HEK293T (cell line): ENCODE results near the gene STON2.
"Not testable (repeated sequence)": the region's sequence is repeated elsewhere in the genome, so short reads cannot be mapped to it uniquely, and the experiment has no call there.

Experiments
- CTCF ChIA-PET: fragments of 350-600 bp; formaldehyde crosslinking; extraction: SDS; loops from one replicate; lab custom pipeline; 2021; ENCODE audit warnings: antibody characterized with exemption, inconsistent platforms; lab: Yijun Ruan, JAX
- POLR2A ChIA-PET: fragments of 350-600 bp; formaldehyde crosslinking; extraction: SDS; loops from one replicate; lab custom pipeline; 2020; ENCODE audit warnings: antibody characterized with exemption, inconsistent platforms; lab: Yijun Ruan, JAX
- DNase-seq: peaks from one replicate; pipeline ENCODE4 v3.0.0; 2012; ENCODE audit warnings: mixed read lengths; ENCODE audit errors: extremely low spot score
- ARNT ChIP-seq: fragments of 450-650 bp; IDR thresholded peaks from 2 replicates; pipeline ENCODE4 v1.6.1; 2017; ENCODE audit warnings: mild to moderate bottlenecking
- BHLHE40 ChIP-seq: fragments of 450-650 bp; IDR thresholded peaks from 2 replicates; pipeline ENCODE4 v1.6.1; 2016; ENCODE audit warnings: mild to moderate bottlenecking, moderate library complexity, borderline replicate concordance
- CTBP1 ChIP-seq: fragments of 450-650 bp; IDR thresholded peaks from 2 replicates; pipeline ENCODE4 v1.6.1; 2016; ENCODE audit warnings: borderline replicate concordance
- ELF4 ChIP-seq: fragments of 450-650 bp; IDR thresholded peaks from 2 replicates; pipeline ENCODE4 v1.6.1; 2017; ENCODE audit warnings: antibody characterized with exemption
- FOXA1 ChIP-seq: fragments of 450-650 bp; IDR thresholded peaks from 2 replicates; pipeline ENCODE4 v1.6.1; 2016; ENCODE audit warnings: mild to moderate bottlenecking
- FOXK2 ChIP-seq: fragments of 450-650 bp; IDR thresholded peaks from 2 replicates; pipeline ENCODE4 v1.6.1; 2016; ENCODE audit warnings: mild to moderate bottlenecking
- FOXM1 ChIP-seq: fragments of 450-650 bp; IDR thresholded peaks from 2 replicates; pipeline ENCODE4 v1.6.1; 2017; ENCODE audit warnings: mild to moderate bottlenecking, borderline replicate concordance
- HDGF ChIP-seq: fragments of 450-650 bp; IDR thresholded peaks from 2 replicates; pipeline ENCODE4 v1.6.1; 2017; ENCODE audit warnings: antibody characterized with exemption, borderline replicate concordance
- L3MBTL2 ChIP-seq: fragments of 450-650 bp; conservative IDR thresholded peaks from 2 replicates; pipeline ENCODE4 v1.6.1; 2016; ENCODE audit warnings: mild to moderate bottlenecking
- LEF1 ChIP-seq: fragments of 450-650 bp; IDR thresholded peaks from 2 replicates; pipeline ENCODE4 v1.6.1; 2017; ENCODE audit warnings: mild to moderate bottlenecking, borderline replicate concordance
- NFRKB ChIP-seq: fragments of 450-650 bp; IDR thresholded peaks from 2 replicates; pipeline ENCODE4 v1.6.1; 2016; ENCODE audit warnings: mild to moderate bottlenecking, moderate library complexity
- SUZ12 ChIP-seq: fragments of 450-650 bp; IDR thresholded peaks from 2 replicates; pipeline ENCODE4 v1.6.1; 2016; ENCODE audit warnings: mild to moderate bottlenecking
- TARDBP ChIP-seq: fragments of 450-650 bp; IDR thresholded peaks from 2 replicates; pipeline ENCODE4 v1.6.1; 2016
- ZNF384 ChIP-seq: fragments of 450-650 bp; IDR thresholded peaks from 2 replicates; pipeline ENCODE4 v1.6.1; 2016
- TF ChIP-seq, protein P1 (sequence below): fragments of 450-650 bp; IDR thresholded peaks from 2 replicates; pipeline ENCODE4 v1.6.1; 2016

Gene STON2

DNA sequence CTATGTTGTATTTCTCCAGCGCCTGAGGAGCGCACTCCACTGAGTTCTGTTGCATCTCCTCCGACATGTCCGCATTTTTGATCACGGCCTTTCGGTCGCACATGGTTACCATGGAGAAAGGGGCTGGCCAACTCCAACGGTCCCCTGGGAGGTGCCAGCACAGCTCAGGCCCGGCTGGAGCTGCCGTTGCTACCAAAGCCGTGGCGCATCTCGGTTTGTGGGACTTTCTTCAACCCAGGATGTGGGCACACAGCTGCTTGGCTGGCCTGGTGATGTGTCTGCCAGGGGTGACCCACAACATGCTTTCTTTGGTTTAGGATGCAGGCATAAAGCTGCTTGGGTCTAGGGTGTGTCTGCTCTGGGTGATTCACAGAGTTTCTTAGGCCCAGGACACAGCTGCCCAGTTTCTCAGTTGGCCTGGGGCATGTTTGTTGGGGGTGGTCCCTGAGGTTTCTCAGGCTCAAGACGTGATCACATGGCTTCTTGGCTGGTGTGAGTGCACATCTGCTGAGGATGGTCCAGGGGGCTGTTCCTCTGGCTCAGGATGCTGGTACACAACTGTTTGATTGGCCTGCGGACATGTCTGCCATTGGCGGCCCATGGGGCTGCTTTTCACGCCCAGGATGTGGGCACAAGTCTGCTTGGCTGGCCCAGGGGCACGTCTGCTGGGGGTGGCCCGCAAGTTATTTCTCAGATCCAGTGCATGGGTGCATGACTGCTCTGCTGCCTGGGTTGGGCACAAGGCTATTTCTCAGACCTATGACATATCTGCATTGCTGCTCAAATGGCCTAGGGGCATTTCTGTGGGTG is 153.5 kb downstream of the STON2 start:
- ChIA-PET CTCF (no interaction called here), POLR2A (interaction anchor here (1.5 kb wide), 1 partner anchor 25 kb away, joined by 5 read pairs; the partner anchor contains the start of gene GTF2A1)
- no peak for DNase-seq
- TF ChIP-seq LEF1 (no peak), ELF4 (no peak)

DNA sequence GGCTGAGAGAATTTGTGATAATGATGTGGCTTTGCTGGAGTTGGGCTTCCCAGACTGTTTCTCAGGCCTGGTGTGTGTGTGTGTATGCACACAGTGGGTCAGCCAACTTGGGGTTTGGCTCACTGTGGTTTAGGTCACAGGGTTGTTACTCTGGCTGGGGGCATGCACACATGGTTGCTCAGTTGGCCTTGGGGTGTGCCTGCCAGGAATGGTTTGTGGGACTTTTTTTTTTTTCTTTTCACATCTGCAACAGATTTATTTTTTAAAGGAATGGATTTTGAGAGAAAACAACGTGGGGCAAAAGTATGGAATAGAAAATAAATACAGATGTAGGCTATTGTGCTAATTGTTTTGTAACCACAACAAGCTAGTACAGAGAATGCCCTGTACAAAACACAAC is 154.4 kb downstream of the STON2 start:
- POLR2A ChIA-PET, result no interaction called here
- CTCF ChIA-PET, result no interaction called here
- DNase-seq, result no peak
- TF ChIP-seq ARNT (no peak), FOXA1 (no peak), L3MBTL2 (no peak), CTBP1 (no peak), ZNF384 (no peak), ELF4 (no peak), BHLHE40 (no peak), TARDBP (no peak), NFRKB (no peak), HDGF (no peak), FOXK2 (no peak), FOXM1 (no peak), SUZ12 (no peak), LEF1 (no peak)
- TF ChIP-seq, protein P1, sequence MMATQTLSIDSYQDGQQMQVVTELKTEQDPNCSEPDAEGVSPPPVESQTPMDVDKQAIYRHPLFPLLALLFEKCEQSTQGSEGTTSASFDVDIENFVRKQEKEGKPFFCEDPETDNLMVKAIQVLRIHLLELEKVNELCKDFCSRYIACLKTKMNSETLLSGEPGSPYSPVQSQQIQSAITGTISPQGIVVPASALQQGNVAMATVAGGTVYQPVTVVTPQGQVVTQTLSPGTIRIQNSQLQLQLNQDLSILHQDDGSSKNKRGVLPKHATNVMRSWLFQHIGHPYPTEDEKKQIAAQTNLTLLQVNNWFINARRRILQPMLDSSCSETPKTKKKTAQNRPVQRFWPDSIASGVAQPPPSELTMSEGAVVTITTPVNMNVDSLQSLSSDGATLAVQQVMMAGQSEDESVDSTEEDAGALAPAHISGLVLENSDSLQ, result no peak

DNA sequence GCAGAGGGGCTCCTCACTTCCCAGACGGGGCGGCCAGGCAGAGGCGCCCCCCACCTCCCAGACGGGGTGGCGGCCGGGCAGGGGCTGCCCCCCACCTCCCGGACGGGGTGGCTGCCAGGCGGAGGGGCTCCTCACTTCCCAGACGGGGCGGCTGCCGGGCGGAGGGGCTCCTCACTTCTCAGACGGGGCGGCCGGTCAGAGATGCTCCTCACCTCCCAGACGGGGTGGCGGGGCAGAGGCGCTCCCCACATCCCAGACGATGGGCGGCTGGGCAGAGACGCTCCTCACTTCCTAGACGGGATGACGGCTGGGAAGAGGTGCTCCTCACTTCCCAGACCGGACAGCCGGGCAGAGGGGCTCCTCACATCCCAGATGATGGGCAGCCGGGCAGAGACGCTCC is 155.7 kb downstream of the STON2 start:
- POLR2A ChIA-PET, DNase-seq, CTCF ChIA-PET: not testable (repeated sequence)

DNA sequence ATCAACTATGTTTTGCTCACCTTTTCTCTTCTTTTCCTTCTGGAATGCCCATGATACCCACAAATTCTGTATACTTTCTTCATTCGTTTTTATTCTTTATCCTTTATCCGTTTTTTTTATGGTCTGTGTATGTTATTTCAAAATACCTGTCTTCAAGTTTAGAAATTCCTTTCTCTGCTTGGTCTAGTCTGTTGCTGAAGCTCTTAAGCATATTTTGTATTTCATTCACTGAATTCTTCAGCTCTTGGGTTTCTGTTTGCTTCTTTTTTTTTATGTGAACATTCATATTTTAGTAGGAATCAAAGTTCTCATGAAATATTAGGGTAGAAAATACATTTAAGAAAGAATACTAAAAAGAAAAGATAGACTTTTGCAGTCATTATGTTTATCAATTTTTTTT is 156.6 kb downstream of the STON2 start:
- TF ChIP-seq, protein P1, result no peak
- no peak for TF ChIP-seq NFRKB
- no peak for TF ChIP-seq FOXM1
- TF ChIP-seq ZNF384, result no peak
- TF ChIP-seq LEF1, result no peak
- no peak for TF ChIP-seq SUZ12
- ChIA-PET POLR2A (no interaction called here), CTCF (no interaction called here)
- DNase-seq, result no peak

DNA sequence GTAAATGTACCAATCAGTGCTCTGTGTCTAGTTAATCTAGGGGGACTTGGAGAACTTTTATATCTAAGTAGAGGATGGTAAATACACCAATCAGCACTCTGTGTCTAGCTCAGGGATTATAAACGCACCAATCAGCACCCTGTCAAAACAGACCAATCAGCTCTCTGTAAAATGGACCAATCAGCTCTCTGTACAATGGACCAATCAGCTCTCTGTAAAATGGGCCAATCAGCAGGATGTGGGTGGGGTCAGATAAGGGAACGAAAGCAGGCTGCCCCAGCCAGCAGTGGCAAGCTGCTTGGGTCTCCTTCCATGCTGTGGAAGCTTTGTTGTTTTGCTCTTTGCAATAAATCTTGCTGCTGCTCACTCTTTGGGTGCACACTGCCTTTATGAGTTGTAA is 163.3 kb downstream of the STON2 start:
- CTCF ChIA-PET, DNase-seq: not testable (repeated sequence)
- POLR2A ChIA-PET, result interaction anchor here (1.7 kb wide), 1 partner anchor 16 kb away, joined by 6 read pairs; the partner anchor contains the start of gene GTF2A1

DNA sequence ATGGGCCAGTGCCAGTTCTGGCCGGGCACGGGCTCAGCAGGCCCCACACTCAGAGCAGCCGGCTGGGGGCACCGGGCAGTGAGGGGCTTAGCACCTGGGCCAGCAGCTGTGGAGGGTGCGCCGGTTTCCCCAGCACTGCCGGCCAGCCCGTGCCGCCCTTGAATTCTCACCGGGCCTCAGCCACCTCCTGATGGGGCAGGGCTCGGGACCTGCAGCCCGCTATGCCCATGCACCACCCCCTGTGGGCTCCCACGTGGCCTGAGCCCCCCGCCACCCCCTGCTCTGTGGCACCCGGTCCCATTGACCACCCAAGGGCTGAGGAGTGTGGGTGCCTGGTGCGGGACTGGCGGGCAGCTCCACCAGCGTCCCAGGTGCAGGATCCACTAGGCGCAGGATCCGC is 164.0 kb downstream of the STON2 start:
- POLR2A ChIA-PET, result no interaction called here
- TF ChIP-seq ARNT (no peak), FOXK2 (no peak), BHLHE40 (no peak), FOXA1 (no peak), ZNF384 (no peak), HDGF (no peak), ELF4 (no peak), L3MBTL2 (no peak)
- no peak for DNase-seq
- CTCF ChIA-PET, result no interaction called here

DNA sequence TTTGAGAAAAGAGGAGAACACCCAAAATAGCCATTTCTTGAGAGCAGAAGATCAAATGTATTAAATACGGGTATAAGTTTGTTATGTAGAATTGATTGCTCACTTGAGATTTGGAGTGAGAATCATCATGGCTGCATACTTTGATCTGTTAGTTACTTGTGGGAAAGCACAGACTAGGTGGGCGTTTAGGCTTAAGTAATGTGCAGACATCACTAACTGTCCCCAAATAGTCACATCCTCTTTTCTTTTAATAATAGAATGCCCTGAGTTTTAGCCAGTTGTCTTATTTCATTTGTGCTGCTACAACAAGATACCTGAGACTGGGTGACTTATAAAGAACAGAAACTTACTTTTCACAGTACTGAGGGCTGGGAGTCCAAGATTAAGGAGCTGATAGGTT is 165.0 kb downstream of the STON2 start:
- ChIA-PET CTCF (no interaction called here), POLR2A (interaction anchor here (1.5 kb wide), 1 partner anchor 16 kb away, joined by 3 read pairs; no protein-coding TSS in a partner anchor)
- no peak for DNase-seq
- TF ChIP-seq FOXA1, result no peak
- TF ChIP-seq LEF1, result no peak
- TF ChIP-seq TARDBP, result no peak
- TF ChIP-seq, protein P1, result no peak
- TF ChIP-seq ARNT, result no peak
- TF ChIP-seq NFRKB, result no peak
- TF ChIP-seq HDGF, result no peak
- no peak for TF ChIP-seq BHLHE40
- TF ChIP-seq L3MBTL2, result no peak
- no peak for TF ChIP-seq ZNF384

DNA sequence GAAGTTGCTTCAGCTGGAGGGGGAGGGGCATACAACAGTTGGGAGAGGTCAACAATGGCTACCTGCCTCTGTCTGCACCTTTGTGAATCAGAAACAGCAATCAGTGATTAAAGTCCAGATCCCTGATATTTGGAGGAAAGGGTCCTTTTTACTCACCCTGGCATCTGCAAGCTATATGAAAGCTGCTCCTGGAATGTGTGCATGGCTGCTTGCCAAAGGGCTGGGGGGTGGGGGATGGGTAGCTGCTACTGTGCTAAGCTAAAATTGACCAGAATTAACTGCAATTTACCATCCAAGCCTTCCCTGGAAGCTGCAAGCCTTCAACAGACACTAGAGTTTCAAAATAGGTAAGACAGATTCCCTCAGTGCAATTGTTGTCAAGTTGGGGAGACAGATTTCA is 165.8 kb downstream of the STON2 start:
- TF ChIP-seq FOXA1 (no peak), L3MBTL2 (no peak), TARDBP (no peak)
- POLR2A ChIA-PET, result interaction anchor here (1.0 to 1.5 kb wide), 2 partner anchors 13 to 15 kb away, joined by 3 to 6 read pairs; partner anchors contain the start of gene GTF2A1
- CTCF ChIA-PET, result no interaction called here
- no peak for DNase-seq
